HG03039 (cell line): Measurements from ENCODE around the gene MUC20.
"Not testable (repeated sequence)": the region's sequence is repeated elsewhere in the genome, so short reads cannot be mapped to it uniquely, and the experiment has no call there.

Experiments used
- ATAC-seq: cut with Tn5 transposase; IDR thresholded peaks from one replicate; pipeline ENCODE4 v1.9.1; 2021; ENCODE audit warnings: mild to moderate bottlenecking, moderate library complexity; ENCODE audit not compliant: unreplicated experiment

Gene MUC20

GRCh38 chr3:195769551-195769950, 48.8 kb downstream of the MUC20 start:
- no peak for ATAC-seq

GRCh38 chr3:195770081-195770840, 49.5 kb downstream of the MUC20 start:
- ATAC-seq: no peak

- ATAC-seq: not testable (repeated sequence)
Measured at GRCh38 chr3:195770841-195771645, 50.3 kb downstream of the MUC20 start.

- no peak for ATAC-seq
Measured at GRCh38 chr3:195771646-195772300, 51.0 kb downstream of the MUC20 start.

- ATAC-seq: no peak
Measured at GRCh38 chr3:195773956-195774537, 53.3 kb downstream of the MUC20 start.

GRCh38 chr3:195774917-195775316, 54.1 kb downstream of the MUC20 start:
- no peak for ATAC-seq

- ATAC-seq: no peak
Measured at GRCh38 chr3:195777975-195778374, 57.2 kb downstream of the MUC20 start.

GRCh38 chr3:195781236-195781635, 60.5 kb downstream of the MUC20 start:
- ATAC-seq: not testable (repeated sequence)
